Endothelial cell of hepatic sinusoid (primary cell): ENCODE data around the gene AGK.
"Not testable (repeated sequence)": the region's sequence is repeated elsewhere in the genome, so short reads cannot be mapped to it uniquely, and the experiment has no call there.

ENCODE experiments used
- in situ Hi-C: cut with HindIII; loops from 2 replicates; pipeline ENCODE4 v1.10.0; 2017; ENCODE audit warnings: low sequenced_read_pairs

Gene AGK

GRCh38 chr7:141641876-141642275, 90.7 kb downstream of the AGK start:
- in situ Hi-C loops: no loop called here

- in situ Hi-C loops: no loop called here
Observed at GRCh38 chr7:141645188-141645587, 94.0 kb downstream of the AGK start.

GRCh38 chr7:141646826-141647480, 95.7 kb downstream of the AGK start:
- in situ Hi-C loops: no loop called here

GRCh38 chr7:141647701-141648100, 96.5 kb downstream of the AGK start:
- in situ Hi-C loops: not testable (repeated sequence)

GRCh38 chr7:141648276-141649114, 97.3 kb downstream of the AGK start:
- in situ Hi-C loops: no loop called here

DNA sequence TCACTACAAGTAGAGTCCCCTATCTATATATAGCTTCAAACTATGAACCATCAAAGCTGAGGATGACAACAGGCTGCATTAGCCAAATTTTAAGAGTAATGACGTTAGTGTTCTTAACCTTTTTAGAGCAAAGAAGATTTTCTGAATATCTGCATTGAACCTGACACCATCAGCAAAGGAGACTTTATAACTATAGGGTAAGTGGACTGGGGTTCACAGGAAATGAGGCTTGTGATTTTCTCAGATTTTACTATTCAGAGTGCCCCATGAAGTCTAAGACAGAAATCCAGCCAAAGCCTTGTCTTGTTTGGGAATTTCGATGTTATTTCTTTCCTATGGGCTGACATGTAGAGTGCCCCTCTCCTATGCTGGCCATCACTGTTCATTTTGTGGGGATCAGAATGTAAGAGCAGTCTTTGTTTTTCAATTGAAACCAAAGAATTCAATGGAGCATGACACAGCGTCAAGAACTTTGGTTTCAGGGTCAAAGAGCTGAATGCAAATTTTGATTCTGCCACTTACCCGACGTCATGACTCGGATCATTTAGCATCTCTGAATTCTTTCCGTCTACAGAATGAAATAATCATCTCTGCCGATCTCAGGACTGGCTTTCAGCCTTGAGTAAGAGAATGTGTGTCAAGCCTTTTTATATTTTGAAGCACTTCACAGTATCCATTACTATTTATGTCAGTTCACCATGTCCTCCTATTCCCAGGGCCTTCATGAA, 98.1 kb downstream of the AGK start:
- in situ Hi-C loops: no loop called here

DNA sequence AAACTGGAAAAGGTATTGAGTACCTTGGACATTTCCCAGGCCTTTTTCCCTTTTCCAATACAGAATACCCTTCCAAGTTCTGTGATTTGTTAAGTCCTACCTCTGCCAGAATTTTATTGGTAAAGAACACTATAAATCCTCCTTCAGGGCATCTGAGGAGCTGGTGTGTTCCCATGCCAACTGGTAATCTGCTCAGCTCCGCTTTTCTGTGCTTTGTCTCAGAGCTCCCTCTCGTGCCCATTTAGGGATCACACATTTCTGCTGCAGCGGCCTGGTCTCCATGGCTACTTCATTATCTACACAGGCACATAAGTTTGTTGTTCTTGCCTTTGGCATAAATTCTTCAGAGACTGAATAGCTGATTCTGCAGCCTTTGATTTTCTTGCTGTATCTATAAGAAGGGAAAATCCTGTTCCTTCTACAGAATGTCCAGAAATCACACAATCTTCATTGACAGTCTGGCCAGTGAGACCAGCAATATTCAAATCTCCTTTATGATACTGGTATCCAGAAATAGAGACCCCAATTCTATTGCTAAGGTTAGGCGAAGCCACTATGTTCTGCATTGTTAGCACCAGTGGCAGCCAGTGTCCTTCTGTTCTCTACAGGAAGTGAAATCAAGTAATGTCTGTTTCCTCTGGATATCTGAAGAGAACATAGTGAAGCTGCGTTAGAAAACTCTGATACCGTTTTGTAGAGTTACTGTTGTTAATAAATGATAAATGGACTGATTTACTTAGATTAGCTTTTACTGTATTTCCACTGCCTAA, 98.8 kb downstream of the AGK start:
- in situ Hi-C loops: no loop called here

DNA sequence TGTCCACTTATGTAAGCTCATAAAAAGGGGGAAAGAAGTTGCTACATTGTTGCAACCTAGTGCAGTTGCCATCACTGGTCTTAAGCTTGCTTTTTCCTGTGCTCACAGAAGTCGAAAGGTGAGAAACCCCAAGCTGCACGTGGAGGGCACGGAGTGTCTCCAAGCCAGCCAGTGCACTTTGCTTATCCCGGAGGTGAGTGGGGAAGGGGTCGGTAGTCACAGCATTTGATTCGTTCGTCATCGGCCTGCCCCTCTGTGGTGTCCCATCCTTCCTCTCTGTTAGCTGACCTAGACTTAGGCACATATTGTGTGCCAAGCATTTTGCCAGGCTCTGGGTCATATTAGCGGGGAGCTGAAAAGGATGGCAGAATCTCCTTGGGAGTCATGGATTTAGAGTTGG, 100.2 kb downstream of the AGK start:
- in situ Hi-C loops: no loop called here

- in situ Hi-C loops: no loop called here
Observed at GRCh38 chr7:141652691-141653090, 101.5 kb downstream of the AGK start.

GRCh38 chr7:141654551-141654950, 103.3 kb downstream of the AGK start:
- in situ Hi-C loops: no loop called here

DNA sequence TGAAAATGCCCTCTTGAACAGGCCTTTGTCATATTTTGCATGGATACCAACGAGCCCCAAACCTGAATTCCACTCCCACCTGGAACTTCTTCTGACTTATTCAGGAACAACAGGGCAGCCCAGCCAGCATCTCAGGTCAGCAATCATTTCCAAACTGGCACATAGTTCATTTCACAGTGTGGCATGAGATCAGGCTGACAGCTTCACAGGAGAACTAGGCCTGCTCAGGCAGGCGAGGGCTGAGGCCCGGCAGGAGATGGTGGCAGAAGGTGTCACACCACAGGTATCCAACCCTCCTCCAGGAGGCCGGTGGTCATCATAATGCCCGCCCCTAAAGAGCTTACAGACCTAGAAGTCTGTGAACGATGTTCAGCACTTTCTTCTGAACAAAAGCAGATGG, 108.3 kb downstream of the AGK start:
- in situ Hi-C loops: no loop called here

GRCh38 chr7:141660259-141660658, 109.0 kb downstream of the AGK start:
- in situ Hi-C loops: no loop called here

- in situ Hi-C loops: no loop called here
Observed at GRCh38 chr7:141663081-141663849, 112.1 kb downstream of the AGK start.

DNA sequence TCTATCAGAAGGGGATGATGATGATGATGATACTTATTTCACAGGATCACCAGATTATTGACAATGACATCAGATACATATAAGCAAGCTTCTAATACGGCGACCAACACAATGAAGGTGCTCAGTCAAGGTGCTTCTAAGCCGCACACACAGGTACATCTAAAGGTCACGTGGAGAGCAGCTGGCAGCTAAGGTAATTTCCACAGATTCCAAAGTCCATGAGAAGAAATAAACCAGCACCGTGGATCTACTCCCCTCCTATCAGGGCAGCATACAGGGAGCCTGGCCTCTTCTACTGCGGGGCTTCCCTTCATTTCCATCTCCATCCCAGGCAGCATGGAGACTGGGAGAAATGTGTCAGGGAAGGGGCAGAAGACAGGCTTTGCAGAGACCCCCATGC, 113.2 kb downstream of the AGK start:
- in situ Hi-C loops: no loop called here

GRCh38 chr7:141665208-141666035, 114.2 kb downstream of the AGK start:
- in situ Hi-C loops: no loop called here

GRCh38 chr7:141666071-141666470, 114.9 kb downstream of the AGK start:
- in situ Hi-C loops: no loop called here

GRCh38 chr7:141668853-141669252, 117.6 kb downstream of the AGK start:
- in situ Hi-C loops: no loop called here

GRCh38 chr7:141671705-141672496, 120.7 kb downstream of the AGK start:
- in situ Hi-C loops: no loop called here

DNA sequence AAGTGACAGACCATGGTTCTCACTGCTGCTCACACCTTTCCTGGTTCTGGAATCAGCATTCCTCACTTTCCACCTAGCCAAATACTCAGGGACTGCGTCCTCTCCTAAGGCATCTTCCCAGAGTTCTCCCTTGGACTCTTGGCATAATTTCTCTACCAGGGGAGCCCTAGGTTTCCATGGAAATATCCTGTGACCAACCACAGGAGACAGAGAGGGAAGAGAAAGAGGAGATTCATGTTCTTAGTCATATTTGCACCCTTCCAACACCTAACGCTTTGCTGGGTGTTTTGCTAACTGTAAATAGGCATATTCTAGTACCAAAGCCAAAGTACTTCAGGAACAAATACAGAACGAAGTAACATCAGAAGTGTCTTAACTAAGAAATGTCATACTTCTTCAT, 122.1 kb downstream of the AGK start:
- in situ Hi-C loops: no loop called here
